Retinal pigment epithelial cell (primary cell): Measurements from ENCODE around the gene TXNRD2.

ENCODE experiments used
- DNase-seq: peaks from one replicate; pipeline ENCODE4 v3.0.0-alpha.2; 2010; ENCODE audit warnings: low read depth
- H3K4me3 ChIP-seq: 2 replicates; pipeline ENCODE4 v1.5.1; 2011; ENCODE audit warnings: mild to moderate bottlenecking, low read length, control low read depth, moderate library complexity
- CTCF ChIP-seq: conservative IDR thresholded peaks from 2 replicates; pipeline ENCODE4 v1.5.1; 2011; ENCODE audit warnings: low read depth, low read length, control low read depth, inconsistent platforms

Gene TXNRD2

DNA sequence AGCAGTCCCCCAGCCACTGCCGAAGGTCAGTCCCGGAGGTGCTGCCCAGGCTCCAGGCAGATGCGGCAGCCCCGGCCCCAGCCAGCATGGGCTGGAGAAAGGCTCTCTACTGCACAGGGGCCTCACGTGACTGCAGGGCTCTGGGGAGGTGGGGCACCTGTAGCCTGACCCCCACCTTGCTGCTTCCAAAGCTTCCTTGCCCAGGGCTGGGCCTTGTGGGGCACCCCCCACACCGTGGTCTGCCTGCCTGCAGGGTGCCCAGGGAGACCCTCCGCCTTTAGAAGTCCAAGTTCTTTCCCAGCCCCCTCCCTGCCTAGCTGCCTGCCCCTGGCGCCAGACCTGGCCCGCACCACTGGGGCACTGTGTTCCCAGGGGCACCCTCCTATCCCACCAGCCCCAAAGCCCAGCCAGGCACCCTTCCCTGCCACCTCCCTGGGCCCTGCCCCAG, 28.4 kb upstream of the TXNRD2 start:
- H3K4me3 ChIP-seq = no peak overlapping the region
- no peak for DNase-seq
- no peak for TF ChIP-seq CTCF

DNA sequence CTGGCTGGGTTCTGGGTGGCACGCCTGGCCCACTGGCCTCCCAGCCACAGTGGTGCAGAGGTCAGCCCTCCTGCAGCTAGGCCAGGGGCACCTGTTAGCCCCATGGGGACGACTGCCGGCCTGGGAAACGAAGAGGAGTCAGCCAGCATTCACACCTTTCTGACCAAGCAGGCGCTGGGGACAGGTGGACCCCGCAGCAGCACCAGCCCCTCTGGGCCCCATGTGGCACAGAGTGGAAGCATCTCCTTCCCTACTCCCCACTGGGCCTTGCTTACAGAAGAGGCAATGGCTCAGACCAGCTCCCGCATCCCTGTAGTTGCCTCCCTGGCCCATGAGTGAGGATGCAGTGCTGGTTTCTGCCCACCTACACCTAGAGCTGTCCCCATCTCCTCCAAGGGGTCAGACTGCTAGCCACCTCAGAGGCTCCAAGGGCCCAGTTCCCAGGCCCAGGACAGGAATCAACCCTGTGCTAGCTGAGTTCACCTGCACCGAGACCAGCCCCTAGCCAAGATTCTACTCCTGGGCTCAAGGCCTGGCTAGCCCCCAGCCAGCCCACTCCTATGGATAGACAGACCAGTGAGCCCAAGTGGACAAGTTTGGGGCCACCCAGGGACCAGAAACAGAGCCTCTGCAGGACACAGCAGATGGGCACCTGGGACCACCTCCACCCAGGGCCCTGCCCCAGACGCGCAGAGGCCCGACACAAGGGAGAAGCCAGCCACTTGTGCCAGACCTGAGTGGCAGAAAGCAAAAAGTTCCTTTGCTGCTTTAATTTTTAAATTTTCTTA, 27.7 kb upstream of the TXNRD2 start:
- TF ChIP-seq CTCF = no peak
- no peak overlapping the region for H3K4me3 ChIP-seq
- no peak for DNase-seq

DNA sequence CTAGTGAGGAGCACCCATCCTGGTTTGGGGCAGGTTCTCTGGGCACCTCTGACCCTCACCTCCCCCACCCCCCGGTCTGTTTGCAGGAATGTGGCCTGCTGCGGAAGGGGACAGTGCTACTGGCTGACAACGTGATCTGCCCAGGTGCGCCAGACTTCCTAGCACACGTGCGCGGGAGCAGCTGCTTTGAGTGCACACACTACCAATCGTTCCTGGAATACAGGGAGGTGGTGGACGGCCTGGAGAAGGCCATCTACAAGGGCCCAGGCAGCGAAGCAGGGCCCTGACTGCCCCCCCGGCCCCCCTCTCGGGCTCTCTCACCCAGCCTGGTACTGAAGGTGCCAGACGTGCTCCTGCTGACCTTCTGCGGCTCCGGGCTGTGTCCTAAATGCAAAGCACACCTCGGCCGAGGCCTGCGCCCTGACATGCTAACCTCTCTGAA, 26.9 kb upstream of the TXNRD2 start:
- no peak for DNase-seq
- no peak for TF ChIP-seq CTCF
- no peak overlapping the region for H3K4me3 ChIP-seq

DNA sequence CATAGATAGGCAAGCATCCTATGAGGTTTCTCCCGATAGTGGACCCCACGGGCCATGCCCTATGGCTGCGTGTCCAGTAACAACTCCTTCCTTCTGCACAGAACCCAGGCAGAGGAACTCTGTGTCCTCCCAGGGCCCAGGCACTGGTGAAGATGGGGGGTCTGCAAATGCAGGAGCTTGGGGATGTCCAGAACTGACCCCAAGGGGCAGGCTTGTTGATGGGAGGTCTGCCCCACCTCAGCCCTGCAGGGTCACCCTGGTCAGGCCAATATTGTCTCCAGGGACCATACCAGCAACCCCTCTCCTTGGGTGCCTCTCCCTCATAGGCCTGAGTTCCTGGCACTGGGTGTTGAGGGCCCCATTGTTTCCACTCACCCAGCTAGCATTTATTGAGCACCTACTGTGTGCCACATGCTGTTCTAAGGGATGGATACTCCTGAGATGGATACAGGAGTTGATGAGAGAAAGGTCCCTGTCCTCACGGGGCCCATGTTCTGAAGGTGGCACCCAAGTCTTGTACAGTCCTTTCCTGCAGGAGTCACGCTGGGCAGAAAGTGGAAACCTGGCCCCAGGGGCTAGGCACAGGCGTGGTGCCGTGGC, 26.3 kb upstream of the TXNRD2 start:
- no peak for DNase-seq
- H3K4me3 ChIP-seq = no peak overlapping the region
- no peak for TF ChIP-seq CTCF

DNA sequence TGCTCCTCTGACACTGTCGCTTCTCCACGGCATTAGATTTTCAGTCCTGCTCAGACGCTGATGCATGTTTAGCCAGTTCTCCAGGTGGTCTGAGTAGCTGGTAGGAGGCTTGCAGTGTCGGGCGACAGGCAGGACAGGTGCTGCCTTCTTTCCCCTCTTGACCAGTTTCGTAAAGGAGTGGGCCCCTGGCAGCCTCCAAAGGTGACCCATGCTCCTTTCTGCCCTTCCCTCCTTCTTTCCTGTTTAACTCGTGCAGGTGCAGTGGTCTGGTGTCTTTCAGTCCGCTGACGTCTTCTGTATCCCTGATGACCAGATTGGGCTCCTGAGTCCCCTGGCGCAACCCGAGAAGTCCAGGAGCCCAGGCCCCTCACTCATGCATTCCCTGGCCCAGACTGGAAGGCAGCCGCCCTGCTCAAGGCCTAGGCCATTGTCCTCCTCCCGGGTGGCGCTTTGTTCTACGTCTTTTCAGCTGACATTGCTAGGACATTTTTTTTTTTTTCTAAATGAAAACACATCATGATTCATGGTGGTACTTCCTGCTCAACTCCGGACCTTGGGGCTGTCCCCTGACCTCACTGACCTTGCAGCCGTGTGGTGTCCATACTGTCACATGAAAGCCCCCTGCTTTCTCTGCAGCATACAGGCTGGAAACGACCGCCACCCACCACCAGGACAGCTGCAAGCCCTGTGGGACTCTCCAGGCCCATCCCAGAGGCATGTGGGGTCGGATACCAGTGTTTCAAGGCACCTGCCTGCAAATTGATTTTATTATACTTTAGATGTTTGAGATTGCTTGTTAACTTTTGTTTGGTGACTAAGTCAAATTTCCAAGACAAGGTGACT, 25.5 kb upstream of the TXNRD2 start:
- no peak for DNase-seq
- no peak for TF ChIP-seq CTCF
- H3K4me3 ChIP-seq = no peak overlapping the region

GRCh38 chr22:19965771-19966709, 24.4 kb upstream of the TXNRD2 start:
- no peak for DNase-seq
- H3K4me3 ChIP-seq = no peak overlapping the region
- peak; percentile 65 for TF ChIP-seq CTCF
